IMR-90 (cell line): Measurements from ENCODE around the gene MCRS1. TPM values are rescaled to one million over a fixed set of nuclear protein-coding genes. Genes with fewer than 3 reads are reported as not detected.

ENCODE experiments used
- ATAC-seq: fragments of 200-7000 bp; cut with Tn5 transposase; 2 replicates; pipeline ENCODE4 v1.9.1; 2020; ENCODE audit warnings: low read depth, mild to moderate bottlenecking, moderate library complexity
- BruUV-seq: library from RNA; stranded (reverse); fragments of 400-500 nt; replicated peaks from 2 replicates; lab custom pipeline; 2021; lab: Mats Ljungman, UMichigan
- CTCF ChIA-PET: fragments of 300-600 bp; formaldehyde crosslinking; extraction: SDS; loops from one replicate; lab custom pipeline; 2021; ENCODE audit warnings: antibody characterized with exemption; lab: Yijun Ruan, JAX
- POLR2A ChIA-PET: fragments of 300-600 bp; sonication (Branson Sonifier 250); formaldehyde crosslinking; loops from one replicate; lab custom pipeline; 2022; ENCODE audit warnings: antibody characterized with exemption; ENCODE audit not compliant: unreplicated experiment; lab: Charles Lee
- DNase-seq: peaks from one replicate; pipeline ENCODE4 v3.0.0; 2013
- H2AFZ ChIP-seq: replicated peaks from 2 replicates; pipeline ENCODE3; 2013; ENCODE audit warnings: low read length, mild to moderate bottlenecking; ENCODE audit not compliant: poor library complexity
- H2AK5ac ChIP-seq: 2 replicates; pipeline ENCODE4 v1.6.1; 2013; ENCODE audit warnings: low read depth, low read length, inconsistent platforms
- H2AK9ac ChIP-seq: replicated peaks from 2 replicates; pipeline ENCODE3; 2013; ENCODE audit warnings: mild to moderate bottlenecking, low read depth, low read length, moderate library complexity; ENCODE audit not compliant: poor library complexity
- H2BK120ac ChIP-seq: 2 replicates; pipeline ENCODE4 v1.6.1; 2013; ENCODE audit warnings: low read depth, low read length, inconsistent platforms
- H2BK15ac ChIP-seq: 3 replicates; pipeline ENCODE4 v1.6.1; 2013; ENCODE audit warnings: low read depth, low read length, inconsistent platforms
- H2BK20ac ChIP-seq: 2 replicates; pipeline ENCODE4 v1.6.1; 2013; ENCODE audit warnings: low read depth, mild to moderate bottlenecking, inconsistent platforms, low read length, moderate library complexity
- H2BK5ac ChIP-seq: 2 replicates; pipeline ENCODE4 v1.6.1; 2013; ENCODE audit warnings: mild to moderate bottlenecking, low read depth, low read length, inconsistent platforms; ENCODE audit not compliant: poor library complexity, severe bottlenecking
- H3K14ac ChIP-seq: replicated peaks from 2 replicates; pipeline ENCODE4 v1.6.1; 2013; ENCODE audit warnings: low read depth, low read length, inconsistent platforms
- H3K18ac ChIP-seq: 2 replicates; pipeline ENCODE4 v1.6.1; 2013; ENCODE audit warnings: low read depth, low read length, control low read depth
- H3K23ac ChIP-seq: 2 replicates; pipeline ENCODE4 v1.6.1; 2013; ENCODE audit warnings: low read depth, low read length, inconsistent platforms
- H3K27ac ChIP-seq: 2 replicates; pipeline ENCODE4 v1.5.1; 2013; ENCODE audit warnings: mild to moderate bottlenecking, control low read depth, low read length; ENCODE audit not compliant: insufficient read depth
- H3K27me3 ChIP-seq: 2 replicates; pipeline ENCODE4 v1.6.1; 2013; ENCODE audit warnings: low read length; ENCODE audit not compliant: control insufficient read depth, insufficient read depth
- H3K36me3 ChIP-seq: 2 replicates; pipeline ENCODE4 v1.6.1; 2013; ENCODE audit warnings: low read length, mixed read lengths; ENCODE audit not compliant: control insufficient read depth, insufficient read depth
- H3K4ac ChIP-seq: 2 replicates; pipeline ENCODE4 v1.6.1; 2013; ENCODE audit warnings: low read depth, low read length, inconsistent platforms
- H3K4me1 ChIP-seq: 2 replicates; pipeline ENCODE4 v1.6.1; 2013; ENCODE audit warnings: low read length, mixed read lengths; ENCODE audit not compliant: control insufficient read depth, insufficient read depth
- H3K4me2 ChIP-seq: 2 replicates; pipeline ENCODE4 v1.6.1; 2013; ENCODE audit warnings: low read depth, mild to moderate bottlenecking, control low read depth, low read length, moderate library complexity
- H3K4me3 ChIP-seq: 2 replicates; pipeline ENCODE4 v1.5.1; 2013; ENCODE audit warnings: low read depth, mild to moderate bottlenecking, control low read depth, low read length, moderate library complexity; ENCODE audit not compliant: insufficient read depth
- H3K56ac ChIP-seq: 2 replicates; pipeline ENCODE4 v1.6.1; 2013; ENCODE audit warnings: low read length, inconsistent platforms; ENCODE audit not compliant: insufficient read depth; ENCODE audit errors: extremely low read depth
- H3K79me1 ChIP-seq, 2 experiments: 2 replicates each; pipeline ENCODE4 v1.6.1; 2013; ENCODE audit warnings: low read length in 2 of 2, inconsistent platforms in 1 of 2, low read depth in 1 of 2
- H3K9ac ChIP-seq: 2 replicates; pipeline ENCODE4 v1.6.1; 2013; ENCODE audit warnings: low read depth, low read length, control low read depth
- H3K9me1 ChIP-seq: 2 replicates; pipeline ENCODE4 v1.6.1; 2013; ENCODE audit warnings: low read length, inconsistent platforms; ENCODE audit not compliant: insufficient read depth
- H3K9me3 ChIP-seq: 2 replicates; pipeline ENCODE4 v1.6.1; 2013; ENCODE audit warnings: low read length; ENCODE audit not compliant: control insufficient read depth, insufficient read depth
- H4K20me1 ChIP-seq: 2 replicates; pipeline ENCODE4 v1.6.1; 2013; ENCODE audit warnings: low read length, inconsistent platforms; ENCODE audit not compliant: insufficient read depth
- H4K5ac ChIP-seq: 2 replicates; pipeline ENCODE4 v1.6.1; 2013; ENCODE audit warnings: mild to moderate bottlenecking, low read depth, low read length, control low read depth
- H4K8ac ChIP-seq, 2 experiments: 2 replicates each; pipeline ENCODE4 v1.6.1; 2013; ENCODE audit warnings: low read depth in 2 of 2, low read length in 2 of 2, control low read depth in 1 of 2, inconsistent platforms in 1 of 2
- H4K91ac ChIP-seq: 2 replicates; pipeline ENCODE4 v1.6.1; 2013; ENCODE audit warnings: low read depth, low read length, inconsistent platforms; ENCODE audit not compliant: insufficient read depth
- FOS ChIP-seq: fragments of 150-350 bp; IDR thresholded peaks from 2 replicates; pipeline ENCODE4 v1.6.1; 2016; ENCODE audit warnings: low read depth, low read length
- MAFK ChIP-seq: IDR thresholded peaks from 2 replicates; pipeline ENCODE4 v1.6.1; 2012; ENCODE audit warnings: low read depth, low read length, improper control_type of control experiment
- MAZ ChIP-seq: IDR thresholded peaks from 2 replicates; pipeline ENCODE4 v1.6.1; 2012; ENCODE audit warnings: low read depth, mild to moderate bottlenecking, low read length, improper control_type of control experiment, moderate library complexity, borderline replicate concordance
- NFE2L2 ChIP-seq: fragments of 150-350 bp; IDR thresholded peaks from 2 replicates; pipeline ENCODE4 v1.6.1; 2016; ENCODE audit warnings: low read depth, mild to moderate bottlenecking, low read length
- RAD21 ChIP-seq: IDR thresholded peaks from 2 replicates; pipeline ENCODE4 v1.6.1; 2012; ENCODE audit warnings: low read length, improper control_type of control experiment
- RCOR1 ChIP-seq: IDR thresholded peaks from 2 replicates; pipeline ENCODE4 v1.6.1; 2012; ENCODE audit warnings: mild to moderate bottlenecking, low read length, improper control_type of control experiment; ENCODE audit not compliant: insufficient replicate concordance
- RFX5 ChIP-seq: IDR thresholded peaks from 2 replicates; pipeline ENCODE4 v1.8.0; 2012; ENCODE audit warnings: low read depth, mild to moderate bottlenecking, low read length, moderate library complexity
- SMC3 ChIP-seq: fragments of 150-350 bp; IDR thresholded peaks from 2 replicates; pipeline ENCODE4 v1.6.1; 2016; ENCODE audit warnings: low read depth, mild to moderate bottlenecking, antibody characterized with exemption, low read length, moderate library complexity
- WGBS, 2 experiments: methylation state at CpG; one replicate each; pipeline versions ENCODE4 v1.1.5 to v1.1.7; 2013; ENCODE audit warnings: missing lambda C conversion rate in 2 of 2; ENCODE audit not compliant: insufficient read length in 1 of 2; ENCODE audit errors: extremely low coverage in 2 of 2; 5-methylcytosine and 5-hydroxymethylcytosine counted together
- dilution Hi-C: fragments of 300-500 bp; cut with HindIII; formaldehyde crosslinking; loops from one replicate; pipeline ENCODE4 v1.14.3; 2018; ENCODE audit warnings: low sequenced_read_pairs; ENCODE audit not compliant: unreplicated experiment
- in situ Hi-C: fragments of 300-500 bp; cut with MboI; formaldehyde crosslinking; loops from 3 replicates; pipeline ENCODE4 v1.14.3; 2019; ENCODE audit warnings: low sequenced_read_pairs, inconsistent platforms, mixed read lengths
- intact Hi-C: fragments of 100-400 bp; cut with micrococcal nuclease; formaldehyde crosslinking; loops from 2 replicates; pipeline ENCODE4 v1.10.0; 2022
- polyA plus RNA-seq, 3 experiments: library from polyadenylated mRNA; depleted of rRNA; stranded (reverse); fragments of >200 nt; gene quantifications; 2 replicates each; pipeline ENCODE4 v1.2.3, GENCODE V29; 2012; ENCODE audit warnings: low replicate concordance in 1 of 3
- total RNA-seq: library from RNA; depleted of rRNA; stranded (reverse); fragments of >200 nt; gene quantifications from 2 replicates; pipeline ENCODE4 v1.2.3, GENCODE V29; 2012
- TF ChIP-seq, protein P1 (sequence below): conservative IDR thresholded peaks from 2 replicates; pipeline ENCODE4 v1.5.1; 2012; ENCODE audit warnings: mild to moderate bottlenecking, low read depth, low read length, improper control_type of control experiment
- TF ChIP-seq, protein P2 (sequence below): fragments of 150-350 bp; IDR thresholded peaks from 2 replicates; pipeline ENCODE4 v1.6.1; 2016; ENCODE audit warnings: low read depth, mild to moderate bottlenecking, low read length, moderate library complexity, borderline replicate concordance

The MCRS1 gene
- total and polyA plus RNA-seq, 2 of the 4 experiments (the other 2 are of a cell fraction), result 72.9 to 73.2 TPM

GRCh38 chr12:49562831-49563230 lies 5.1 kb downstream of the MCRS1 start:
- Histone ChIP-seq H2BK20ac (no peak overlapping the region), H3K4ac (no peak overlapping the region), H3K4me2 (no peak overlapping the region), H4K5ac (no peak overlapping the region), H3K9me1 (0 out of 2 replicates have a peak, but pooled peaks cover 3% of the 10 kb centered on the region), H4K91ac (no peak overlapping the region), H2AFZ (no peak overlapping the region), H2AK5ac (no peak overlapping the region), H3K23ac (no peak overlapping the region), H3K14ac (no peak overlapping the region), H3K27me3 (no peaks in the 10 kb centered on the region), H3K79me1 (peaks cover 28 to 31% of the 10 kb centered on the region in 2 experiments), H2BK120ac (no peak overlapping the region), H3K56ac (no peak overlapping the region), H3K9ac (no peak overlapping the region), H3K4me3 (no peak overlapping the region), H2BK5ac (no peak overlapping the region), H3K4me1 (peaks cover 2% of the 10 kb centered on the region; the same call in 1 of the 2 replicates), H2BK15ac (no peak overlapping the region), H2AK9ac (no peak overlapping the region), H3K9me3 (no peaks in the 10 kb centered on the region), H3K27ac (no peak overlapping the region), H3K36me3 (peaks cover 54% of the 10 kb centered on the region), H4K8ac (no peak overlapping the region), H3K18ac (no peak overlapping the region), H4K20me1 (peaks cover 4% of the 10 kb centered on the region; the same call in 1 of the 2 replicates)
- ATAC-seq (no peak), DNase-seq (no peak)
- in situ Hi-C loops (no loop called here), dilution Hi-C loops (no loop called here), intact Hi-C loops (no loop called here)
- POLR2A ChIA-PET, result no interaction called here
- CTCF ChIA-PET, result no interaction called here
- no CpG with 5 or more reads among the region's 6 CpGs for WGBS, 2 experiments
- BruUV-seq, result no TSS peak
- TF ChIP-seq RFX5 (no peak), MAFK (no peak), MAZ (no peak), RCOR1 (no peak), RAD21 (no peak), NFE2L2 (no peak), FOS (no peak), SMC3 (no peak)
- TF ChIP-seq, protein P1, sequence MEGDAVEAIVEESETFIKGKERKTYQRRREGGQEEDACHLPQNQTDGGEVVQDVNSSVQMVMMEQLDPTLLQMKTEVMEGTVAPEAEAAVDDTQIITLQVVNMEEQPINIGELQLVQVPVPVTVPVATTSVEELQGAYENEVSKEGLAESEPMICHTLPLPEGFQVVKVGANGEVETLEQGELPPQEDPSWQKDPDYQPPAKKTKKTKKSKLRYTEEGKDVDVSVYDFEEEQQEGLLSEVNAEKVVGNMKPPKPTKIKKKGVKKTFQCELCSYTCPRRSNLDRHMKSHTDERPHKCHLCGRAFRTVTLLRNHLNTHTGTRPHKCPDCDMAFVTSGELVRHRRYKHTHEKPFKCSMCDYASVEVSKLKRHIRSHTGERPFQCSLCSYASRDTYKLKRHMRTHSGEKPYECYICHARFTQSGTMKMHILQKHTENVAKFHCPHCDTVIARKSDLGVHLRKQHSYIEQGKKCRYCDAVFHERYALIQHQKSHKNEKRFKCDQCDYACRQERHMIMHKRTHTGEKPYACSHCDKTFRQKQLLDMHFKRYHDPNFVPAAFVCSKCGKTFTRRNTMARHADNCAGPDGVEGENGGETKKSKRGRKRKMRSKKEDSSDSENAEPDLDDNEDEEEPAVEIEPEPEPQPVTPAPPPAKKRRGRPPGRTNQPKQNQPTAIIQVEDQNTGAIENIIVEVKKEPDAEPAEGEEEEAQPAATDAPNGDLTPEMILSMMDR, result no peak
- TF ChIP-seq, protein P2, sequence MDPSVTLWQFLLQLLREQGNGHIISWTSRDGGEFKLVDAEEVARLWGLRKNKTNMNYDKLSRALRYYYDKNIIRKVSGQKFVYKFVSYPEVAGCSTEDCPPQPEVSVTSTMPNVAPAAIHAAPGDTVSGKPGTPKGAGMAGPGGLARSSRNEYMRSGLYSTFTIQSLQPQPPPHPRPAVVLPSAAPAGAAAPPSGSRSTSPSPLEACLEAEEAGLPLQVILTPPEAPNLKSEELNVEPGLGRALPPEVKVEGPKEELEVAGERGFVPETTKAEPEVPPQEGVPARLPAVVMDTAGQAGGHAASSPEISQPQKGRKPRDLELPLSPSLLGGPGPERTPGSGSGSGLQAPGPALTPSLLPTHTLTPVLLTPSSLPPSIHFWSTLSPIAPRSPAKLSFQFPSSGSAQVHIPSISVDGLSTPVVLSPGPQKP, result no peak
